Effector memory CD8-positive, alpha-beta T cell (primary cell): ENCODE results near the gene TSR3.

ENCODE experiments used
- ATAC-seq: fragments of 150-1000 bp; cut with Tn5 transposase; replicated peaks from 2 replicates; pipeline ENCODE4 v1.10.0; 2021; ENCODE audit warnings: mild to moderate bottlenecking, moderate library complexity
- DNase-seq, 3 experiments: peaks; one replicate each; pipeline ENCODE4 v3.0.0; 2021
- H3K27ac Mint-ChIP-seq, 2 donors: one replicate each; pipeline ENCODE4 v1.8.0; 2022; ENCODE audit warnings: mild to moderate bottlenecking in 2 of 2, mixed read lengths in 2 of 2, moderate library complexity in 2 of 2
- H3K27me3 Mint-ChIP-seq, 2 donors: one replicate each; pipeline ENCODE4 v1.8.0; 2022; ENCODE audit warnings: mixed read lengths in 2 of 2
- H3K36me3 Mint-ChIP-seq: one replicate; pipeline ENCODE4 v1.8.0; 2022; ENCODE audit warnings: mild to moderate bottlenecking, moderate library complexity, mixed read lengths; ENCODE audit not compliant: insufficient read depth
- H3K4me1 Mint-ChIP-seq, 2 donors: one replicate each; pipeline ENCODE4 v1.8.0; 2022; ENCODE audit warnings: low read depth in 2 of 2, mixed read lengths in 2 of 2
- H3K4me3 Mint-ChIP-seq, 2 donors: one replicate each; pipeline ENCODE4 v1.8.0; 2022; ENCODE audit warnings: mild to moderate bottlenecking in 2 of 2, mixed read lengths in 2 of 2, moderate library complexity in 2 of 2
- H3K9me3 Mint-ChIP-seq, 2 donors: one replicate each; pipeline ENCODE4 v1.8.0; 2022; ENCODE audit warnings: mixed read lengths in 2 of 2

TSR3 gene

GRCh38 chr16:1385232-1385631 lies 33.6 kb upstream of the TSR3 start:
- Mint-ChIP-seq H3K9me3 (no peaks in the 10 kb centered on the region), H3K36me3 (peaks cover 43% of the 10 kb centered on the region), H3K27ac (no peak overlapping the region), H3K27me3 (no peaks in the 10 kb centered on the region), H3K4me3 (no peak overlapping the region), H3K4me1 (peaks cover under 1 to 7% of the 10 kb centered on the region in 2 donors)
- DNase-seq: no peak
- ATAC-seq: no peak

GRCh38 chr16:1383556-1383955 lies 31.9 kb upstream of the TSR3 start:
- no peaks in the 10 kb centered on the region for H3K27me3 Mint-ChIP-seq
- no peak for ATAC-seq
- no peaks in the 10 kb centered on the region for H3K9me3 Mint-ChIP-seq
- no peak for DNase-seq
- H3K4me3 Mint-ChIP-seq: no peak overlapping the region
- H3K36me3 Mint-ChIP-seq: peaks cover 42% of the 10 kb centered on the region
- no peak overlapping the region for H3K27ac Mint-ChIP-seq
- H3K4me1 Mint-ChIP-seq: peaks cover 9 to 16% of the 10 kb centered on the region in 2 donors

- no peaks in the 10 kb centered on the region for H3K9me3 Mint-ChIP-seq
- H3K4me1 Mint-ChIP-seq: peaks cover 15 to 17% of the 10 kb centered on the region in 2 donors
- H3K4me3 Mint-ChIP-seq: no peak overlapping the region
- DNase-seq: no peak
- H3K36me3 Mint-ChIP-seq: peaks cover 50% of the 10 kb centered on the region
- no peak for ATAC-seq
- peak overlapping the region in 1 of 2 donors; percentile 29 for H3K27ac Mint-ChIP-seq
- no peaks in the 10 kb centered on the region for H3K27me3 Mint-ChIP-seq
These were observed 30.1 kb upstream of the TSR3 start for GRCh38 chr16:1381612-1382406.

- DNase-seq (no peak), ATAC-seq (no peak)
- Mint-ChIP-seq H3K4me1 (peaks cover 17 to 18% of the 10 kb centered on the region in 2 donors), H3K27ac (peak overlapping the region; percentile 62 to 85), H3K4me3 (peak overlapping the region; percentile 83 to 86), H3K9me3 (no peaks in the 10 kb centered on the region), H3K36me3 (peaks cover 47% of the 10 kb centered on the region), H3K27me3 (no peaks in the 10 kb centered on the region)
These were observed 28.5 kb upstream of the TSR3 start for GRCh38 chr16:1380195-1380594.

GRCh38 chr16:1379304-1380076 lies 27.8 kb upstream of the TSR3 start:
- peak overlapping the region; percentile 85 to 93 for H3K27ac Mint-ChIP-seq
- DNase-seq (peak; percentile 48 to 52 (median 51)), ATAC-seq (peak; percentile 66)
- H3K9me3 Mint-ChIP-seq: no peaks in the 10 kb centered on the region
- H3K4me1 Mint-ChIP-seq: peaks cover 16 to 18% of the 10 kb centered on the region in 2 donors
- H3K27me3 Mint-ChIP-seq: no peaks in the 10 kb centered on the region
- peak overlapping the region; percentile 83 to 86 for H3K4me3 Mint-ChIP-seq
- peaks cover 43% of the 10 kb centered on the region for H3K36me3 Mint-ChIP-seq

GRCh38 chr16:1378804-1379303 lies 27.2 kb upstream of the TSR3 start:
- Mint-ChIP-seq H3K36me3 (peaks cover 43% of the 10 kb centered on the region), H3K4me3 (peak overlapping the region; percentile 66 to 76), H3K9me3 (no peaks in the 10 kb centered on the region), H3K4me1 (peaks cover 16 to 18% of the 10 kb centered on the region in 2 donors), H3K27ac (peak overlapping the region; percentile 78 to 93), H3K27me3 (no peaks in the 10 kb centered on the region)
- DNase-seq (peak; percentile 50 to 62 (median 58)), ATAC-seq (peak; percentile 86)

- H3K36me3 Mint-ChIP-seq: peaks cover 42% of the 10 kb centered on the region
- H3K27me3 Mint-ChIP-seq: no peaks in the 10 kb centered on the region
- DNase-seq: no peak
- H3K27ac Mint-ChIP-seq: peak overlapping the region; percentile 78 to 93
- H3K4me1 Mint-ChIP-seq: peaks cover 16 to 18% of the 10 kb centered on the region in 2 donors
- H3K9me3 Mint-ChIP-seq: no peaks in the 10 kb centered on the region
- peak overlapping the region; percentile 66 to 76 for H3K4me3 Mint-ChIP-seq
- no peak for ATAC-seq
These were observed 26.6 kb upstream of the TSR3 start for GRCh38 chr16:1378087-1378803.

GRCh38 chr16:1377406-1378010 lies 25.8 kb upstream of the TSR3 start:
- Mint-ChIP-seq H3K27me3 (no peaks in the 10 kb centered on the region), H3K36me3 (peaks cover 35% of the 10 kb centered on the region), H3K27ac (peak overlapping the region in 1 of 2 donors; percentile 78), H3K9me3 (no peaks in the 10 kb centered on the region), H3K4me3 (peak overlapping the region in 1 of 2 donors; percentile 76), H3K4me1 (peaks cover 16 to 18% of the 10 kb centered on the region in 2 donors)
- ATAC-seq (no peak), DNase-seq (no peak)

GRCh38 chr16:1375741-1376410 lies 24.2 kb upstream of the TSR3 start:
- no peak for DNase-seq
- Mint-ChIP-seq H3K4me1 (peaks cover 16 to 18% of the 10 kb centered on the region in 2 donors), H3K27ac (peak overlapping the region in 1 of 2 donors; percentile 72), H3K9me3 (no peaks in the 10 kb centered on the region), H3K36me3 (peaks cover 34% of the 10 kb centered on the region), H3K27me3 (no peaks in the 10 kb centered on the region), H3K4me3 (no peak overlapping the region)
- ATAC-seq: no peak

- ATAC-seq (no peak), DNase-seq (no peak)
- no peaks in the 10 kb centered on the region for H3K9me3 Mint-ChIP-seq
- H3K27ac Mint-ChIP-seq: no peak overlapping the region
- no peaks in the 10 kb centered on the region for H3K27me3 Mint-ChIP-seq
- H3K4me1 Mint-ChIP-seq: peaks cover 14 to 17% of the 10 kb centered on the region in 2 donors
- H3K4me3 Mint-ChIP-seq: no peak overlapping the region
- peaks cover 34% of the 10 kb centered on the region for H3K36me3 Mint-ChIP-seq
These were observed 23.6 kb upstream of the TSR3 start for GRCh38 chr16:1375298-1375640.

GRCh38 chr16:1374418-1375297 lies 23.0 kb upstream of the TSR3 start:
- DNase-seq (no peak), ATAC-seq (no peak)
- no peaks in the 10 kb centered on the region for H3K9me3 Mint-ChIP-seq
- H3K36me3 Mint-ChIP-seq: peaks cover 28% of the 10 kb centered on the region
- peak overlapping the region in 1 of 2 donors; percentile 17 for H3K27ac Mint-ChIP-seq
- no peaks in the 10 kb centered on the region for H3K27me3 Mint-ChIP-seq
- H3K4me3 Mint-ChIP-seq: no peak overlapping the region
- peaks cover 9 to 13% of the 10 kb centered on the region in 2 donors for H3K4me1 Mint-ChIP-seq
